IMR-90 (cell line): ENCODE data around the gene LINGO4. TPM values are rescaled to one million over a fixed set of nuclear protein-coding genes. Genes with fewer than 3 reads are reported as not detected.
"Not testable (repeated sequence)": the region's sequence is repeated elsewhere in the genome, so short reads cannot be mapped to it uniquely, and the experiment has no call there.

ENCODE experiments used
- ATAC-seq: fragments of 200-7000 bp; cut with Tn5 transposase; 2 replicates; pipeline ENCODE4 v1.9.1; 2020; ENCODE audit warnings: low read depth, mild to moderate bottlenecking, moderate library complexity
- BruUV-seq: library from RNA; stranded (reverse); fragments of 400-500 nt; replicated peaks from 2 replicates; lab custom pipeline; 2021; lab: Mats Ljungman, UMichigan
- CTCF ChIA-PET: fragments of 300-600 bp; formaldehyde crosslinking; extraction: SDS; loops from one replicate; lab custom pipeline; 2021; ENCODE audit warnings: antibody characterized with exemption; lab: Yijun Ruan, JAX
- POLR2A ChIA-PET: fragments of 300-600 bp; sonication (Branson Sonifier 250); formaldehyde crosslinking; loops from one replicate; lab custom pipeline; 2022; ENCODE audit warnings: antibody characterized with exemption; ENCODE audit not compliant: unreplicated experiment; lab: Charles Lee
- DNase-seq: peaks from one replicate; pipeline ENCODE4 v3.0.0; 2013
- H2AFZ ChIP-seq: replicated peaks from 2 replicates; pipeline ENCODE3; 2013; ENCODE audit warnings: low read length, mild to moderate bottlenecking; ENCODE audit not compliant: poor library complexity
- H2AK5ac ChIP-seq: 2 replicates; pipeline ENCODE4 v1.6.1; 2013; ENCODE audit warnings: low read depth, low read length, inconsistent platforms
- H2AK9ac ChIP-seq: replicated peaks from 2 replicates; pipeline ENCODE3; 2013; ENCODE audit warnings: mild to moderate bottlenecking, low read depth, low read length, moderate library complexity; ENCODE audit not compliant: poor library complexity
- H2BK120ac ChIP-seq: 2 replicates; pipeline ENCODE4 v1.6.1; 2013; ENCODE audit warnings: low read depth, low read length, inconsistent platforms
- H2BK15ac ChIP-seq: 3 replicates; pipeline ENCODE4 v1.6.1; 2013; ENCODE audit warnings: low read depth, low read length, inconsistent platforms
- H2BK20ac ChIP-seq: 2 replicates; pipeline ENCODE4 v1.6.1; 2013; ENCODE audit warnings: low read depth, mild to moderate bottlenecking, inconsistent platforms, low read length, moderate library complexity
- H2BK5ac ChIP-seq: 2 replicates; pipeline ENCODE4 v1.6.1; 2013; ENCODE audit warnings: mild to moderate bottlenecking, low read depth, low read length, inconsistent platforms; ENCODE audit not compliant: poor library complexity, severe bottlenecking
- H3K14ac ChIP-seq: replicated peaks from 2 replicates; pipeline ENCODE4 v1.6.1; 2013; ENCODE audit warnings: low read depth, low read length, inconsistent platforms
- H3K18ac ChIP-seq: 2 replicates; pipeline ENCODE4 v1.6.1; 2013; ENCODE audit warnings: low read depth, low read length, control low read depth
- H3K23ac ChIP-seq: 2 replicates; pipeline ENCODE4 v1.6.1; 2013; ENCODE audit warnings: low read depth, low read length, inconsistent platforms
- H3K27ac ChIP-seq: 2 replicates; pipeline ENCODE4 v1.5.1; 2013; ENCODE audit warnings: mild to moderate bottlenecking, control low read depth, low read length; ENCODE audit not compliant: insufficient read depth
- H3K27me3 ChIP-seq: 2 replicates; pipeline ENCODE4 v1.6.1; 2013; ENCODE audit warnings: low read length; ENCODE audit not compliant: control insufficient read depth, insufficient read depth
- H3K36me3 ChIP-seq: 2 replicates; pipeline ENCODE4 v1.6.1; 2013; ENCODE audit warnings: low read length, mixed read lengths; ENCODE audit not compliant: control insufficient read depth, insufficient read depth
- H3K4ac ChIP-seq: 2 replicates; pipeline ENCODE4 v1.6.1; 2013; ENCODE audit warnings: low read depth, low read length, inconsistent platforms
- H3K4me1 ChIP-seq: 2 replicates; pipeline ENCODE4 v1.6.1; 2013; ENCODE audit warnings: low read length, mixed read lengths; ENCODE audit not compliant: control insufficient read depth, insufficient read depth
- H3K4me2 ChIP-seq: 2 replicates; pipeline ENCODE4 v1.6.1; 2013; ENCODE audit warnings: low read depth, mild to moderate bottlenecking, control low read depth, low read length, moderate library complexity
- H3K4me3 ChIP-seq: 2 replicates; pipeline ENCODE4 v1.5.1; 2013; ENCODE audit warnings: low read depth, mild to moderate bottlenecking, control low read depth, low read length, moderate library complexity; ENCODE audit not compliant: insufficient read depth
- H3K56ac ChIP-seq: 2 replicates; pipeline ENCODE4 v1.6.1; 2013; ENCODE audit warnings: low read length, inconsistent platforms; ENCODE audit not compliant: insufficient read depth; ENCODE audit errors: extremely low read depth
- H3K79me1 ChIP-seq, 2 experiments: 2 replicates each; pipeline ENCODE4 v1.6.1; 2013; ENCODE audit warnings: low read length in 2 of 2, inconsistent platforms in 1 of 2, low read depth in 1 of 2
- H3K9ac ChIP-seq: 2 replicates; pipeline ENCODE4 v1.6.1; 2013; ENCODE audit warnings: low read depth, low read length, control low read depth
- H3K9me1 ChIP-seq: 2 replicates; pipeline ENCODE4 v1.6.1; 2013; ENCODE audit warnings: low read length, inconsistent platforms; ENCODE audit not compliant: insufficient read depth
- H3K9me3 ChIP-seq: 2 replicates; pipeline ENCODE4 v1.6.1; 2013; ENCODE audit warnings: low read length; ENCODE audit not compliant: control insufficient read depth, insufficient read depth
- H4K20me1 ChIP-seq: 2 replicates; pipeline ENCODE4 v1.6.1; 2013; ENCODE audit warnings: low read length, inconsistent platforms; ENCODE audit not compliant: insufficient read depth
- H4K5ac ChIP-seq: 2 replicates; pipeline ENCODE4 v1.6.1; 2013; ENCODE audit warnings: mild to moderate bottlenecking, low read depth, low read length, control low read depth
- H4K8ac ChIP-seq, 2 experiments: 2 replicates each; pipeline ENCODE4 v1.6.1; 2013; ENCODE audit warnings: low read depth in 2 of 2, low read length in 2 of 2, control low read depth in 1 of 2, inconsistent platforms in 1 of 2
- H4K91ac ChIP-seq: 2 replicates; pipeline ENCODE4 v1.6.1; 2013; ENCODE audit warnings: low read depth, low read length, inconsistent platforms; ENCODE audit not compliant: insufficient read depth
- WGBS, 2 experiments: methylation state at CpG; one replicate each; pipeline versions ENCODE4 v1.1.5 to v1.1.7; 2013; ENCODE audit warnings: missing lambda C conversion rate in 2 of 2; ENCODE audit not compliant: insufficient read length in 1 of 2; ENCODE audit errors: extremely low coverage in 2 of 2; 5-methylcytosine and 5-hydroxymethylcytosine counted together
- dilution Hi-C: fragments of 300-500 bp; cut with HindIII; formaldehyde crosslinking; loops from one replicate; pipeline ENCODE4 v1.14.3; 2018; ENCODE audit warnings: low sequenced_read_pairs; ENCODE audit not compliant: unreplicated experiment
- in situ Hi-C: fragments of 300-500 bp; cut with MboI; formaldehyde crosslinking; loops from 3 replicates; pipeline ENCODE4 v1.14.3; 2019; ENCODE audit warnings: low sequenced_read_pairs, inconsistent platforms, mixed read lengths
- intact Hi-C: fragments of 100-400 bp; cut with micrococcal nuclease; formaldehyde crosslinking; loops from 2 replicates; pipeline ENCODE4 v1.10.0; 2022
- polyA plus RNA-seq, 3 experiments: library from polyadenylated mRNA; depleted of rRNA; stranded (reverse); fragments of >200 nt; gene quantifications; 2 replicates each; pipeline ENCODE4 v1.2.3, GENCODE V29; 2012; ENCODE audit warnings: low replicate concordance in 1 of 3
- total RNA-seq: library from RNA; depleted of rRNA; stranded (reverse); fragments of >200 nt; gene quantifications from 2 replicates; pipeline ENCODE4 v1.2.3, GENCODE V29; 2012

The LINGO4 gene
- total and polyA plus RNA-seq, 2 of the 4 experiments (the other 2 are of a cell fraction): not detected

DNA sequence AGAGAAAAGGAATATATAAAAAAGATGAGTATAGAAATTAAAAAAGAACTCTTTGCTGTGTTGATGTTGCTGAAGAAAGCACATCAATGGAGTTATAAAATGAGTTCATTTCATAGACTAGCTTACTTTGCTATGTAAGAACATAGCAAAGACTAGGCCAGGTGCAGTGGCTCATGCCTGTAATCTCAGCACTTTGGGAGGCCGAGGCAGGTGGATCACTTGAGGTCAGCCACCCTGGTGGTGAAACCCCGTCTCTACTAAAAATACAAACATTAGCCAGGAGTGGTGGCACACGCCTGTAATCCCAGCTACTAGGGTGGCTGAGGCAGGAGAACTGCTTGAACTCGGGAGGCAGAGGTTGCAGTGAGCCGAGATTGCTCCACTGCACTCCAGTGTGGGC, 23.2 kb downstream of the LINGO4 start:
- H2AK5ac ChIP-seq, DNase-seq, H2BK15ac ChIP-seq, H3K9me1 ChIP-seq, H3K23ac ChIP-seq, H2AFZ ChIP-seq, H3K18ac ChIP-seq, H2BK20ac ChIP-seq, H3K36me3 ChIP-seq, intact Hi-C loops, H3K14ac ChIP-seq, POLR2A ChIA-PET, H3K9me3 ChIP-seq, ATAC-seq, H2AK9ac ChIP-seq, H3K9ac ChIP-seq, BruUV-seq, H4K5ac ChIP-seq, H4K8ac ChIP-seq, in situ Hi-C loops, H3K4me1 ChIP-seq, H2BK5ac ChIP-seq, H3K27ac ChIP-seq, H4K91ac ChIP-seq, H4K20me1 ChIP-seq, CTCF ChIA-PET, H2BK120ac ChIP-seq, H3K56ac ChIP-seq, H3K4me3 ChIP-seq, H3K79me1 ChIP-seq, H3K4ac ChIP-seq, H3K4me2 ChIP-seq: not testable (repeated sequence)
- WGBS, 2 experiments: 20% methylated on average over 1 of the region's 5 CpGs; no CpG with 5 or more reads in 1 of the 2 experiments
- H3K27me3 ChIP-seq: peaks cover 21% of the 10 kb centered on the region
- dilution Hi-C loops: loop anchor here (25.0 kb wide), 1 partner anchor 105 kb away; no protein-coding TSS in a partner anchor

DNA sequence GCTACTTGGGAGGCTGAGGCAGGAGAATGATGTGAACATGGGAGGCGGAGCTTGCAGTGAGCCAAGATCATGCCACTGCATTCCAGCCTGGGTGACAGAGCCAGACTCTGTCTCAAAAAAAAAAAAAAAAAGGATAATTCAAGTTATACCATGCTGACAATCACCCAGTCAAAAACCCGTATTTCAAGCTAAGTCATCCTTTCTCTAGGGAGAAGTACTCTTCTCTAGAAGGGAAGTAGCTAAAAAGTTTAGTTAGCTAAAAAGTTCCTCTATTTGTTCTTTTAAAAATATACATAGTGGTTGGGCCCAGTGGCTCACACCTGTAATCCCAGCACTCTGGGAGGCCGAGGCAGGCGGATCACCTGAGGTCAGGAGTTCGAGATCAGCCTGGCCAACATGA, 24.5 kb downstream of the LINGO4 start:
- POLR2A ChIA-PET, H3K4me1 ChIP-seq, BruUV-seq, H2AK9ac ChIP-seq, intact Hi-C loops, DNase-seq, H3K9ac ChIP-seq, H3K4ac ChIP-seq, H3K9me1 ChIP-seq, H4K20me1 ChIP-seq, H3K79me1 ChIP-seq, ATAC-seq, in situ Hi-C loops, H3K27ac ChIP-seq, H3K4me3 ChIP-seq, H2AK5ac ChIP-seq, H3K18ac ChIP-seq, H4K5ac ChIP-seq, H2BK5ac ChIP-seq, H2BK15ac ChIP-seq, H3K23ac ChIP-seq, H4K8ac ChIP-seq, H2BK120ac ChIP-seq, H4K91ac ChIP-seq, H2BK20ac ChIP-seq, H3K9me3 ChIP-seq, H3K14ac ChIP-seq, H3K36me3 ChIP-seq, CTCF ChIA-PET, H2AFZ ChIP-seq, H3K4me2 ChIP-seq, H3K56ac ChIP-seq: not testable (repeated sequence)
- peaks cover 17% of the 10 kb centered on the region for H3K27me3 ChIP-seq
- dilution Hi-C loops: loop anchor here (25.0 kb wide), 1 partner anchor 107 kb away; no protein-coding TSS in a partner anchor
- WGBS, 2 experiments: 60% methylated on average over 1 of the region's 5 CpGs; no CpG with 5 or more reads in 1 of the 2 experiments
